ENCODE results near the gene DUS1L.

Gene DUS1L

DNA sequence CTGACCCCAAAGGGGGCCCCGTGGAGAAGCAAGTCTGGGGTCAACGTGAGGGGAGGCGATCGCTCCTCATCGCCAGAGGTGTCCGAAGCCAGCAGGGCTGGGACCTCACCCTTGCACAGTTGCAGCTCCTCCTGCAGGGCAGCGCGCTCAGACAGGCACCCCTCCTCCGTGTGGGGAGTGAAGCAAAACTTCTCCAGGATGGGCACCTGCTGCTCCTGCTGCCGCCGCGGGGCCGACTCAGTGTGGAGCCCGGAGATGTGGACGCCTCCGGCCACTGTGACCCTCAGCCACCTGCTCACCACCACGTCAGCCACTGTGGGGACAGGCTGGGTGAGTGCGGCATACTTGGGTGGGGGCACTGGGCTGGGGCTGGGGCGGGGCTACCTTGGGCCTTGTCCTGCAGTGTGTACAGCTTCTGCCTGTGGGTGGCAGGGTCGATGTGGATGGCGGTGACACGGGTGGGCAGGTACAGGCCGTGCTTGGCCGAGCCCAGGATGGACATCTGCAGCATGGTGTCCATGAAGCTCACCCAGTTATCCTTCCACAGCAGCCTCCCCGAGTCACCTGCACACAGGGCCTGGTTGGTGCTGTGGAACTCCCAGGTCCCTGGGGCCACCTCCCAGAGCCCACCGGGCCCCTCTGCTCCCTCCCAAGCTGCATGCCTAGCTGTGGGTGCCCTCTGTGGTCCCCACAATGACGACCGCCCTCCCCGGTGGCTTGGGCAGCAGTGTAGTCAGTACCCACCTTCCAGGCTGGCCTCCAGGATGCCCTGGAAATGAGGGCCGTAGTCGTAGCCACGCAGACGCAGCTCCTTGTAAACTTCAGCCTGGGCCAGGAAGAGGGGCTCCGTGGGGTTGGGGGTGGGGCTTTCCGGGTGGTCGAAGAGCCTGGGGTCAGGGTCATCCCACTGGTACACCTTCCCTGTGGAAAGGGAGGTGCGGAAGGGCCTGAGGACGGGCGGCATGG, 21.6 kb upstream of the DUS1L start:
- TF ChIP-seq PATZ1 (CRISPR knock-in tag; IDR thresholded peaks at IDR 0.05; ENCODE audit: borderline replicate concordance), result no peak
- no peak for TF ChIP-seq CSDC2 (CRISPR knock-in tag; IDR thresholded peaks at IDR 0.05)
- no peak for TF ChIP-seq GLIS3 (CRISPR knock-in tag; IDR thresholded peaks at IDR 0.05)
- TF ChIP-seq ZNF565 (CRISPR knock-in tag; conservative IDR thresholded peaks at IDR 0.05; ENCODE audit: low read depth), result no peak
- TF ChIP-seq, protein P1, sequence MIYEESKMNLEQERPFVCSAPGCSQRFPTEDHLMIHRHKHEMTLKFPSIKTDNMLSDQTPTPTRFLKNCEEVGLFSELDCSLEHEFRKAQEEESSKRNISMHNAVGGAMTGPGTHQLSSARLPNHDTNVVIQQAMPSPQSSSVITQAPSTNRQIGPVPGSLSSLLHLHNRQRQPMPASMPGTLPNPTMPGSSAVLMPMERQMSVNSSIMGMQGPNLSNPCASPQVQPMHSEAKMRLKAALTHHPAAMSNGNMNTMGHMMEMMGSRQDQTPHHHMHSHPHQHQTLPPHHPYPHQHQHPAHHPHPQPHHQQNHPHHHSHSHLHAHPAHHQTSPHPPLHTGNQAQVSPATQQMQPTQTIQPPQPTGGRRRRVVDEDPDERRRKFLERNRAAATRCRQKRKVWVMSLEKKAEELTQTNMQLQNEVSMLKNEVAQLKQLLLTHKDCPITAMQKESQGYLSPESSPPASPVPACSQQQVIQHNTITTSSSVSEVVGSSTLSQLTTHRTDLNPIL (CRISPR knock-in tag; IDR thresholded peaks at IDR 0.05; ENCODE audit: low read depth), result no peak
- TF ChIP-seq ZFP3 (CRISPR knock-in tag; IDR thresholded peaks at IDR 0.05), result no peak
- ATAC-seq, result no peak

DNA sequence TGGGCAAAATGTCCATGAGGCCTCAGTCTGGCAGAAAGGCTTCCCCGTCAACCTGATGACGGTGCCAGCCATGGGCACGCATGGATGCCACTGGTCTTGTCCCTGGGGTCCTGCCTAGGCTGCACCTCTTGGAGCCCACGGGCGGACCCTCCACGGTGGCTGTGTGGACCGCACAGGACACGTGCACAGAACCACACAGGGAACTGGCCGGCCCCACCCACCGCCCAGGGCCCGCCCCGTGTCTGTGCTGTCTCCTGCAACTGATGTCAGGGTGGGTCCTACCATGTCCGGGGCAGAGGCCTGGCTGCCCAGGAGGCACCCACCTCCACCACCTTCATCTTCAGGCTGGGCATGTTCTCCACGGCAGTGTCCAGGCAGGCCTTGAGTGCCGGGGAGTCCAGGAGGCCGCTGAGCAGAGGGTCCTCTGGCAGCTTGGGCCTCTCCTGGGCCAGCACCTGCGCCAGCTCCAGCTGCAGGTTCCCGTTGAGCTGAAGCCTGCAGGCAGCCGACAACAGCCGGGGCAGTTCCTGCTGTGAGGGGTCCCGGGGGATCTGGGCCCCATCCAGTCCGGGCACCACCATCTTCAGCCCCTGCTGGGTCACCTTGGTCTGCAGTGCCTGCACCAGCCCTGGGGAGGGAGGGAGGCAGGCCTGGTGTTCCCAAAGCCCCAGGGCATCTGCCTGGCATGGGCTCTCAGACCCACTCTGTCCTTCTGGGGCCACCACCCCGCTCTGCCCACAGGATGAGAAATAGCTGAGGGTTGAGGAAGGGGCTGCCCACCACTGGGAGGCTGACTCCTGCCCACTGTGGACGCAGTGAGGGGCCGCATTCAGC, 20.5 kb upstream of the DUS1L start:
- no peak for TF ChIP-seq ARNTL (CRISPR knock-in tag; IDR thresholded peaks at IDR 0.05; ENCODE audit: borderline replicate concordance, low read depth)
- no peak for TF ChIP-seq ISL1 (CRISPR knock-in tag; IDR thresholded peaks at IDR 0.05)
- no peak for TF ChIP-seq OSR1 (CRISPR knock-in tag; IDR thresholded peaks at IDR 0.05)
- TF ChIP-seq ZNF70 (CRISPR knock-in tag; IDR thresholded peaks at IDR 0.05), result no peak
- no peak for TF ChIP-seq ZNF565 (CRISPR knock-in tag; conservative IDR thresholded peaks at IDR 0.05; ENCODE audit: low read depth)
- TF ChIP-seq, protein P2, sequence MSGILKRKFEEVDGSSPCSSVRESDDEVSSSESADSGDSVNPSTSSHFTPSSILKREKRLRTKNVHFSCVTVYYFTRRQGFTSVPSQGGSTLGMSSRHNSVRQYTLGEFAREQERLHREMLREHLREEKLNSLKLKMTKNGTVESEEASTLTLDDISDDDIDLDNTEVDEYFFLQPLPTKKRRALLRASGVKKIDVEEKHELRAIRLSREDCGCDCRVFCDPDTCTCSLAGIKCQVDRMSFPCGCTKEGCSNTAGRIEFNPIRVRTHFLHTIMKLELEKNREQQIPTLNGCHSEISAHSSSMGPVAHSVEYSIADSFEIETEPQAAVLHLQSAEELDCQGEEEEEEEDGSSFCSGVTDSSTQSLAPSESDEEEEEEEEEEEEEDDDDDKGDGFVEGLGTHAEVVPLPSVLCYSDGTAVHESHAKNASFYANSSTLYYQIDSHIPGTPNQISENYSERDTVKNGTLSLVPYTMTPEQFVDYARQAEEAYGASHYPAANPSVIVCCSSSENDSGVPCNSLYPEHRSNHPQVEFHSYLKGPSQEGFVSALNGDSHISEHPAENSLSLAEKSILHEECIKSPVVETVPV (CRISPR knock-in tag; IDR thresholded peaks at IDR 0.05), result no peak
- no peak for TF ChIP-seq CSDC2 (CRISPR knock-in tag; IDR thresholded peaks at IDR 0.05)
- TF ChIP-seq ZNF8 (CRISPR knock-in tag; IDR thresholded peaks at IDR 0.05), result no peak
- TF ChIP-seq PPARA (CRISPR knock-in tag; IDR thresholded peaks at IDR 0.05; ENCODE audit: borderline replicate concordance), result no peak
- TF ChIP-seq ZC3H10 (CRISPR knock-in tag; IDR thresholded peaks at IDR 0.05), result no peak
- TF ChIP-seq GLIS3 (CRISPR knock-in tag; IDR thresholded peaks at IDR 0.05), result no peak
- no peak for TF ChIP-seq ZFP3 (CRISPR knock-in tag; IDR thresholded peaks at IDR 0.05)
- TF ChIP-seq BACH2 (CRISPR knock-in tag; IDR thresholded peaks at IDR 0.05; ENCODE audit: borderline replicate concordance), result no peak
- TF ChIP-seq POU6F1 (CRISPR knock-in tag; IDR thresholded peaks at IDR 0.05; ENCODE audit: borderline replicate concordance, low read depth), result no peak
- no peak for TF ChIP-seq ZFP30 (CRISPR knock-in tag; IDR thresholded peaks at IDR 0.05)
- ATAC-seq, result no peak

- no peak for ATAC-seq
- TF ChIP-seq ZFP30 (CRISPR knock-in tag; IDR thresholded peaks at IDR 0.05) (no peak), TOX (CRISPR knock-in tag; IDR thresholded peaks at IDR 0.05; ENCODE audit: borderline replicate concordance) (no peak), ZNF70 (CRISPR knock-in tag; IDR thresholded peaks at IDR 0.05) (no peak), BACH2 (CRISPR knock-in tag; IDR thresholded peaks at IDR 0.05; ENCODE audit: borderline replicate concordance) (no peak), POU6F1 (CRISPR knock-in tag; IDR thresholded peaks at IDR 0.05; ENCODE audit: borderline replicate concordance, low read depth) (no peak), CSDC2 (CRISPR knock-in tag; IDR thresholded peaks at IDR 0.05) (no peak), TCF4 (CRISPR knock-in tag; IDR thresholded peaks at IDR 0.05; ENCODE audit: borderline replicate concordance) (no peak), ZNF8 (CRISPR knock-in tag; IDR thresholded peaks at IDR 0.05) (no peak), PPARA (CRISPR knock-in tag; IDR thresholded peaks at IDR 0.05; ENCODE audit: borderline replicate concordance) (no peak), ESRRG (CRISPR knock-in tag; IDR thresholded peaks at IDR 0.05) (no peak), GLIS3 (CRISPR knock-in tag; IDR thresholded peaks at IDR 0.05) (no peak), OSR1 (CRISPR knock-in tag; IDR thresholded peaks at IDR 0.05) (no peak), ZFP3 (CRISPR knock-in tag; IDR thresholded peaks at IDR 0.05) (no peak), ZNF565 (CRISPR knock-in tag; conservative IDR thresholded peaks at IDR 0.05; ENCODE audit: low read depth) (no peak)
- TF ChIP-seq, protein P1 (CRISPR knock-in tag; IDR thresholded peaks at IDR 0.05; ENCODE audit: low read depth), result no peak
Measured at GRCh38 chr17:82085031-82085861, 19.6 kb upstream of the DUS1L start.
